ENCODE results near the gene MICAL3. TPM values are rescaled to one million over a fixed set of nuclear protein-coding genes. Genes with fewer than 3 reads are reported as not detected.

The MICAL3 gene
- total and polyA plus RNA-seq, 2 of the 8 experiments (the other 6 are each of a cell fraction or from before 2014, with no cell fraction given): 8.3 to 41.8 TPM

DNA sequence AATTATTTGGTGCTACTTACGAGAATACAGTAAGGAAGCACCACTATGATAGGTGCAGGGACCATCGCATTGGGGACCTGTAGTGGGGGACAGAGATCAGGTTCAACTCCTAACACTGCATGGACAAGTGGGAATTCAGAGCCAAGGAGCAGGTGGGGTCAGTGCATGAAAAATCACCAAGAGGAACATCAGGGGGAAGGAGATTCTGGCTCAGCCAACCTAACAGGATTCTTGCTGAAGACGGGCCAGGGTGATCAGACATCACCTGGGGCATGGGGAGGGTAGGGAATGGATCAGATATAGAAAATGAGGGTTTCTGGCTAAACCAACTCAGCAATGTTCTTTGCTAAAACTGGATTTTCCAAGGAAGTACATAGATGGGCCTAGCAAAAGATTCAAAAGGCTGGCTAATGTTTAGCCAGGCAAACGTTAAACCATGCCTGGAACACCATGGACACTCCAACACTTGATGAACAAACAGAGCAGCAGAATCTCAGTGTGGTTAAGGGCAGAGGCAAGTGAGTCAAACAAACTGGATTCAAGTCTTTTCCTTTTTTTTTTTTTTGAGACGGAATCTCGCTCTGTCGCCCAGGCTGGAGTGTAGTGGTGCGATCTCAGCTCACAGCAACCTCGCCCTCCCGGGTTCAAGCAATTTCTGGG lies 70.0 kb downstream of the MICAL3 start (continued):
- TF ChIP-seq, protein P1, sequence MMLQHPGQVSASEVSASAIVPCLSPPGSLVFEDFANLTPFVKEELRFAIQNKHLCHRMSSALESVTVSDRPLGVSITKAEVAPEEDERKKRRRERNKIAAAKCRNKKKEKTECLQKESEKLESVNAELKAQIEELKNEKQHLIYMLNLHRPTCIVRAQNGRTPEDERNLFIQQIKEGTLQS (IDR thresholded peaks at IDR 0.05; ENCODE audit: insufficient read depth, low read depth, low read length): no peak
- no peak for TF ChIP-seq SIN3A (conservative IDR thresholded peaks at IDR 0.05 in 1 of 2, IDR thresholded peaks at IDR 0.05 in 1 of 2; ENCODE audit: low read depth in 1 of 2, low read length in 2 of 2)
- no peak for TF ChIP-seq FOSL1 (IDR thresholded peaks at IDR 0.05; ENCODE audit: insufficient read depth, low read depth, low read length)
